ENCODE results near the gene RASL10A. TPM values are rescaled to one million over a fixed set of nuclear protein-coding genes. Genes with fewer than 3 reads are reported as not detected.

Gene RASL10A
- total RNA-seq, 2 donors from 2014 or later: 2.0 TPM

DNA sequence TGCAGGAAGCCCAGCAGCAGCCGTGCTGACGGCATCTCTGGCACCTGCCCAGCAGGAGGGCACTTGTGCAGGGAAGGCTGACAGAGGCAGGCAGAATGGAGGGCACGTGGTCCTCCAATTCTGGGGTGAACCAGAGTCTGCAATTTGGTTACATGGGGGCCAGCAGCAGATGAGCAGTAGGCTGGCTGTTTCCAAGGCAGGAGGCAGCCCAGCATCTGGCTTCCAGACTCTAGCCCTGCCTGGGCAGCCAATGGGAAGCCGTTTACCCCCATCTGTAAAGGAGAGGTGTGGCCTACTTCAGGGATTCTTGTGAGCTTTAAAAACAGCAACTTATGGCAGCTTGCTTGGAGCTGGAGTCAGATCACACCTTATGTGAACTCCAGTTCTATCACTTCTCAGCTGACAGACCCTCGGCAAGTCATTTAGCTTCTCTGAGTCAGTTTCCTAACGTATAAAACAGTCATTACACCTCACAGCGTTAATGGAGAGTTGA, 27.9 kb upstream of the RASL10A start:
- Mint-ChIP-seq H3K4me1 (ENCODE audit: low read depth in 2 of 2) (peaks cover 0 to 10% of the 10 kb centered on the region in 2 donors), H3K27ac (no peak overlapping the region), H3K36me3 (peaks cover 11% of the 10 kb centered on the region), H3K27me3 (no peaks in the 10 kb centered on the region), H3K9me3 (no peaks in the 10 kb centered on the region), H3K4me3 (no peak overlapping the region)
- DNase-seq (ENCODE audit: low spot score) (no peak), ATAC-seq (peak in 1 of 2 donors; percentile 77)

DNA sequence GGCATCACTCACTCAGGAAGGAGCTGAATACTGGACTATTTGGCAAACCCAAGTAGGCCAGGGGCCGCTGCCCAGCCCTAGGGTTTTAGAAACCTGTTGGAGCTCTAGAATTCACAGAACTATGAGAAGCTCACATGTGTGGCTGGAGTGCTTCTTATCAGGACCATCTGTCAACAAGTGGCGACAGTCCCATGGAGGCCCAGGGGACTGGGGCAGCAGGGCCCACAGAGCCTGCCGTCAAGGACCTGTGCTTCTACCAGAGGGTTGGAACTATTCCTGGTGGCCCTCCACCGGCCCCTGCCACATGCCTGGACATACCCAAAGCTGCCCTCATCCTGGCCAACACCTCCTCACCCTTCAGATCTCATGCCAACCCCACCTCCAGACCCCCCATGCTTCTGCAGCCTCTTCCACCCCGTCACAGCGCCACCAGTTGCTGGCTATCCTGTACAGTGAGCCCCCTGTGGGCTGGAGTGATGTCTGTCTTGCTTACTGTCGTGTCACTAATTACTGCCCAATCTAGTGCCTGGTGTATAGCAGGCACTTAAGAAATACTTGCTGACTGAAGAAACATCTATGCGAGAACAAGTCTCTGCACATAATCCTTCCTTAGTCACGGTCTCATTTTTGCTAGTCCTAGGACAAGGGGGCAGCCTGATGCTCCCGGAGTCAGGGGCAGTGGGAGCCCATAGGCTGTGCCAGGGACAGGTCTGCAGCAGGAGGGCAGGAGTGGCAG, 27.2 kb upstream of the RASL10A start:
- no peaks in the 10 kb centered on the region for H3K9me3 Mint-ChIP-seq
- peaks cover 0 to 10% of the 10 kb centered on the region in 2 donors for H3K4me1 Mint-ChIP-seq (ENCODE audit: low read depth in 2 of 2)
- H3K36me3 Mint-ChIP-seq: peaks cover 16% of the 10 kb centered on the region
- no peak overlapping the region for H3K4me3 Mint-ChIP-seq
- DNase-seq (ENCODE audit: low spot score) (no peak), ATAC-seq (no peak)
- no peak overlapping the region for H3K27ac Mint-ChIP-seq
- no peaks in the 10 kb centered on the region for H3K27me3 Mint-ChIP-seq

DNA sequence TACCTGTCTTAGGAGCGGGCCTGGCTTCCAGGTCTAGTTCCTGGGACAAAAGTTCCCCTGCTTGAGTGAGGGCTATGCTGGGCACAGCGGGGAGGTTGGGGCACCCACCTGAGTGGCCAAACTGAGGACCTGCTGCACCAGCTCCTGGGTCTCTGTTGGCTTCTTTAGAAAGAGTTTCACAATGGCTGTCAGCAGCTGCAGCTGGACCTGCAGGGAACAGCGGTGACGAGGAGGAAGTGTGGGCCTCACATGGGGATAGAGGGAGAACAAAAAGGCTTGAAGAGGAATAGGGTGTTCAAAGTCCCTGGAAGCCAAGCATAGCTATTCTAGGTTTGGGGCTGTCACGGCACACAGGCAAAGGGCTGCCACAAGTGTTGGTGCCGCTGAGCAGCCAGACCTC, 26.7 kb upstream of the RASL10A start:
- Mint-ChIP-seq H3K4me3 (no peak overlapping the region), H3K9me3 (no peaks in the 10 kb centered on the region), H3K36me3 (peaks cover 10% of the 10 kb centered on the region), H3K27me3 (no peaks in the 10 kb centered on the region), H3K4me1 (ENCODE audit: low read depth in 2 of 2) (peaks cover 0 to 10% of the 10 kb centered on the region in 2 donors), H3K27ac (no peak overlapping the region)
- no peak for DNase-seq (ENCODE audit: low spot score)
- ATAC-seq: no peak

- Mint-ChIP-seq H3K27me3 (no peaks in the 10 kb centered on the region), H3K4me1 (ENCODE audit: low read depth in 2 of 2) (peaks cover 0 to 8% of the 10 kb centered on the region in 2 donors), H3K4me3 (no peak overlapping the region), H3K9me3 (no peaks in the 10 kb centered on the region), H3K36me3 (peaks cover 7% of the 10 kb centered on the region), H3K27ac (no peak overlapping the region)
- DNase-seq (ENCODE audit: low spot score) (no peak), ATAC-seq (no peak)
These were observed 26.3 kb upstream of the RASL10A start for GRCh38 chr22:29341849-29342127.

- Mint-ChIP-seq H3K27ac (no peak overlapping the region), H3K4me1 (ENCODE audit: low read depth in 2 of 2) (peaks cover 0 to 8% of the 10 kb centered on the region in 2 donors), H3K27me3 (no peaks in the 10 kb centered on the region), H3K9me3 (no peaks in the 10 kb centered on the region), H3K36me3 (peaks cover 7% of the 10 kb centered on the region), H3K4me3 (no peak overlapping the region)
- no peak for DNase-seq (ENCODE audit: low spot score)
- ATAC-seq: no peak
These were observed 25.8 kb upstream of the RASL10A start for GRCh38 chr22:29341056-29341848.

DNA sequence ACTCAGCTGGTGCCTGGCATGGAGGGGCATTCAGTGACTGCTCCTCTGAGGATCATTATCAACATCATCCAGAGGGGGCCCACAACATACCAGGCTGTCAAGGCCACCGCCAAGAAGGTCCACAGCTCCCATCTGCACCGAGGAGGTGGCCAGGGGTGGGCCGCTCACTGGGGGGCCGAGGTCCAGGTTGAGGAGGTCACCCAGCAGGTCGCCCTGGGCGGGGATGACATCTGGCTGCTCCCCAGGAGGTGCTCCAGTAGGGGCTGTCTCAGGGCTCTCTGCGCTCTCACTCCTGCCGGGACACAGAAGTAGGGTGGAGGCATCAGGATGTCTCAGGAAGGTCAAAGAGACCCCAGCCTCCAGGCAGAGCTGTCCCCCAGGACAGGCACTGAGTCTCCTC, 25.1 kb upstream of the RASL10A start:
- H3K4me1 Mint-ChIP-seq (ENCODE audit: low read depth in 2 of 2): peaks cover 0 to 10% of the 10 kb centered on the region in 2 donors
- no peak for DNase-seq (ENCODE audit: low spot score)
- H3K9me3 Mint-ChIP-seq: no peaks in the 10 kb centered on the region
- H3K36me3 Mint-ChIP-seq: peaks cover 7% of the 10 kb centered on the region
- no peak overlapping the region for H3K4me3 Mint-ChIP-seq
- H3K27ac Mint-ChIP-seq: no peak overlapping the region
- H3K27me3 Mint-ChIP-seq: no peaks in the 10 kb centered on the region
- ATAC-seq: no peak

DNA sequence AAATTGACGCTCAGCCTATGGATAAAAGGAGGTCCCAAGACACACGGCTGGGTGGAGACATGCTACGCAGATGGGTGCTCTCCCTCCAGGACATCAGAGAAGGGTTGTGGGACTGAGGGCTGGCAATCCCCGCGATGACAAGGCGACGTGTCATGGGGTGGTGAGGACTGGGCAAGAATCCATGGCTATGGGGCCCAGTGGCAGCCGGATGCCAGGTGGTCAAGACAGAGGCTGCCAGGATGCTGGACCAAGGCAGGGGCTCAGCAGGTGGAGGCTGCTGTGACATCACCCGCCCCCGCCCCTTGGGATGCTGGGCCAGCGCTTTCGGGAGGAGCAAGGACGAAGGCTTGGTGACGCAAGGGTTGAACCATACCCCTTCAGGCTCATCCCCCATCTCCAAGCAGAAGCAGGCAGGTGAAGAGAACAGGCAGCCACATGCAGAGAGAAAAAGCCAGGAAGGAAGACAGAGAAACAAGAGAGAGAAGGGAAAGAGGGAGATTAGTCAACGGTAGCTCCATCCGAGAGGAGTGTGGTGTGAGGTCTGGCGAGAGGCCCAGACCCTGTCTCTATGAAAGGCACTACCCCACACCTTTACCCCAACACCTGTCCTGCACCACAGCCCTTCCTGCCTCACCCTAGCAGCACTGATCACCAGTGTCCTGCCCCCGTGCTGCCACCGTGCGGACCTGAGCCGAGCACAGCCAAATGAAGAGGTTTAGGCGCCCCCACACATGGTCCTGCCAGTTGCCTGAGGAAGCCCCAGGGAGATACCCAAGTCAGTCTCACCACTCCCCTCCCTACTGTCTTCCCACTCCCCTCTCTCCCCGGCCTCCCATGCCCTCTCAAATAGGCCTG, 24.1 kb upstream of the RASL10A start:
- Mint-ChIP-seq H3K9me3 (no peaks in the 10 kb centered on the region), H3K27me3 (no peaks in the 10 kb centered on the region), H3K4me1 (ENCODE audit: low read depth in 2 of 2) (peaks cover 0 to 10% of the 10 kb centered on the region in 2 donors), H3K27ac (no peak overlapping the region), H3K4me3 (no peak overlapping the region), H3K36me3 (peaks cover 7% of the 10 kb centered on the region)
- ATAC-seq (no peak), DNase-seq (ENCODE audit: low spot score) (no peak)

DNA sequence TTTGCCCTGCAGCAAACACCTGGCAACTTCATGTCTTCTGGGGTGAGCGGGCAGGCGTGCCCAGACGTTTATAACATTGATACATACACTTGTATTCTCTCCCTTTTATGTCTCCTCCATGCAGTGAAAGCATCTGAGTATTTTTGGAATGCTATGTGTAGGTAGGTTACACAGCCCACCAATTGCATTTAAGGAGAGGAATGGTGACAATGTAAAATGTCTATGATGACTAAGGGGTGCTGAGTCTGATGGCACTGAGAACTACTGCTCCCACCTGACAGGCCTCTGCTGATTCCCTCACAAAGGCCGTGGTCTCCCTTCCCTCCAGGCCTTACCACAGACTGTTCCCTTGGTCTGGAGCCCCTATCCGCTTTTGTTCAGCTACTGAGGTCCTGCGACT, 22.9 kb upstream of the RASL10A start:
- H3K4me3 Mint-ChIP-seq: no peak overlapping the region
- ATAC-seq (no peak), DNase-seq (ENCODE audit: low spot score) (no peak)
- H3K4me1 Mint-ChIP-seq (ENCODE audit: low read depth in 2 of 2): peaks cover 0 to 10% of the 10 kb centered on the region in 2 donors
- peaks cover 7% of the 10 kb centered on the region for H3K36me3 Mint-ChIP-seq
- no peaks in the 10 kb centered on the region for H3K9me3 Mint-ChIP-seq
- H3K27me3 Mint-ChIP-seq: no peaks in the 10 kb centered on the region
- no peak overlapping the region for H3K27ac Mint-ChIP-seq

DNA sequence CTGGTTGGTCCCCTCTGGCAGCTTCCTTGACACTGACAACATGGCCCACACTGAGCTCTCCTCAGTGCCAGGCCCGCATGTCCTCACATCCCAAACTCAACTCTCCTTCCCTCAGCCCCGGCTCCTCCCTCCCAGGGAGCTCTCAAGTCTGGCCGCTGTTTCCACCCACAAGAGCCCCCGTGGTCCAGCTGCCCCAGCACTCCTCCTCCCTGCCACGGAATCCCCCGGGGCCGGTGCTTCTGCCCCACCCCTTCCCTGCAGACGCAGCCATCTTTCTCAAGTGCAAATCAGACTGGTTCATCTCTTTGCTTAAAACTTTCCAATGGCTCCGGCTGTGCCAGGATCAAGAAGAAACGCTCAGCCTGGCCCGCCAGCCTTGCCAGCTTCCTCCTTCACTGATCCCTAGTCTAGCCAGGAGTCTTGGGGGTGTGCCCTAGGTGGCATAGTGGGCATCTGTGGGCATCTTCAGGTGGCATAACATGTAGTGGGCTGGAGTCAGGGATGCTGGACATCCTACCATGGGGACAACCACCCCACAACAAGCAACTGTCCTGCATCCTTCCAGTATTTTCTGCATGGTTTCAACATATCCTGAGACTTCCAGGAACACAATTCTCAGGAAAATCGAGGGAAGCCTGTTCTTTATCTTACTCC, 22.3 kb upstream of the RASL10A start:
- DNase-seq (ENCODE audit: low spot score): no peak
- Mint-ChIP-seq H3K27ac (no peak overlapping the region), H3K4me3 (no peak overlapping the region), H3K4me1 (ENCODE audit: low read depth in 2 of 2) (peaks cover 0 to 7% of the 10 kb centered on the region in 2 donors), H3K9me3 (no peaks in the 10 kb centered on the region), H3K36me3 (peaks cover 7% of the 10 kb centered on the region), H3K27me3 (no peaks in the 10 kb centered on the region)
- no peak for ATAC-seq

DNA sequence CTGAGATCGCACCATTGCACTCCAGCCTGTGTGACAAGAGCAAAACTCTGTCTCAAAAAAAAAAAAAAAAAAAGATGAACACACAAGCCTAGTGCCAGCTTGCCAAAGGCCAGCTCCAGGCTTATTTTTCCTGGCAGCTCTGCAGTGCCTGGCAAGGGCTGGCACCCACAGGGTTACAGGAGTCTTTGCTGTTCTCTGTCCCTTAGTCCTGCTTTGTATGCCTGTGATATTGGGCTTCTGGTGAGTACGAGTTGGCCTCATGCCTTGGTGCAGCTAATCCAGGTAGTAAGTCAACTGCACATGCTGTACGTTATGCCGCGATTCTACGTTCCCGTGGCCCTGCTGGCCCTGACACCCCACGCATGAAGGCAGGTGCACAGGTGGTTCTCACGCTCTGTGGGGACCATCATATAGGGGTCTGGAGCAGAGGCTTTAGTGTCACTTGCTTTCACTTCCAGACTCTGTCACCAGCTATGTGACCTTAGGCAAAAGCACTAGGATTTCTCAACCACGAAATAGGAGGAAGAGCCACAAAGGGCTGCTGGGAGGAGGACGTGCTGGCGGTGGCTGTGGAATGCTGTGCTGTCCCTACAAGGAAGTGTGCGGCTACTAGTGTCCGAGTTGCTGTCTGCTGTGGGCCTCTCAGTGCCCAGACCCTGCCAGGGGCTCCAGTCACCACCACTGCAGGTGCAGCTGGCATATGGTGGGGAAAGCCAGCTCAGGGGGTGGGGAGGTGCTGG, 21.4 kb upstream of the RASL10A start:
- peaks cover 0 to 7% of the 10 kb centered on the region in 2 donors for H3K4me1 Mint-ChIP-seq (ENCODE audit: low read depth in 2 of 2)
- no peak overlapping the region for H3K4me3 Mint-ChIP-seq
- peaks cover 7% of the 10 kb centered on the region for H3K36me3 Mint-ChIP-seq
- no peaks in the 10 kb centered on the region for H3K27me3 Mint-ChIP-seq
- DNase-seq (ENCODE audit: low spot score) (no peak), ATAC-seq (no peak)
- H3K27ac Mint-ChIP-seq: no peak overlapping the region
- H3K9me3 Mint-ChIP-seq: no peaks in the 10 kb centered on the region

DNA sequence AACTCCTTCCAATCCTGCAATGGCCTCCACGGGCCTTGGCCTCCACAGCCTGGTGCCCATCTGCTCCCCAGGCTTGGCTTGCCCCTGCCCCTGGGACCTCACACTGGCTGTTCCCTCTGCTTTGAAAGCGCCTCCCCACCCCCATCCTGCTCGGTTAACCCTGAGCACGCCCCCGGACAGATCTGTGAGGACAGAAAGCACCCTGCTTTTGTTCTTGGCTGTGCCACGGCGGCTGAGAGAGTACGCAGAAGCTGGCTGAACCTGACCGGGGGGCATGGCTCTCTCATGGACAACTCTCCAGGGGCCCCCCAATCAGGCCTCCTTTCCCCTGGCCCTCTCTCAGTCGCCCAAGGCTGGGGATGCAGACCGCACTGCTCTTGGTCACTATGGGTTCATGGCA, 20.2 kb upstream of the RASL10A start:
- H3K27ac Mint-ChIP-seq: no peak overlapping the region

GRCh38 chr22:29334696-29335344, 19.3 kb upstream of the RASL10A start:
- Mint-ChIP-seq H3K36me3 (peaks cover 7% of the 10 kb centered on the region), H3K9me3 (no peaks in the 10 kb centered on the region), H3K27me3 (no peaks in the 10 kb centered on the region), H3K4me1 (ENCODE audit: low read depth in 2 of 2) (peaks cover 0 to 7% of the 10 kb centered on the region in 2 donors), H3K4me3 (no peak overlapping the region), H3K27ac (no peak overlapping the region)
- DNase-seq (ENCODE audit: low spot score): no peak
- ATAC-seq: no peak

More for the DNA sequence above, 20.2 kb upstream of the RASL10A start:
- no peaks in the 10 kb centered on the region for H3K27me3 Mint-ChIP-seq
- no peak overlapping the region for H3K4me3 Mint-ChIP-seq
- no peaks in the 10 kb centered on the region for H3K9me3 Mint-ChIP-seq
- no peak for DNase-seq (ENCODE audit: low spot score)
- ATAC-seq: no peak
- H3K36me3 Mint-ChIP-seq: peaks cover 7% of the 10 kb centered on the region
- H3K4me1 Mint-ChIP-seq (ENCODE audit: low read depth in 2 of 2): peaks cover 0 to 7% of the 10 kb centered on the region in 2 donors

Measured in natural killer cell treated with Interleukin-12 subunit alpha and Interleukin-12 subunit beta and Interleukin-15 and Interleukin-18, amount 100 ng/mL, for 72 hours (primary cell).